Stomach smooth muscle (tissue), 2 donors: ENCODE data around the gene CHRNA4.

Experiments used
- H3K27ac ChIP-seq: one replicate; pipeline ENCODE4 v1.7.0; 2013; ENCODE audit warnings: mild to moderate bottlenecking, low read length, inconsistent platforms
- H3K27me3 ChIP-seq, 2 donors: one replicate each; pipeline ENCODE4 v1.7.0; 2013; ENCODE audit warnings: low read length in 2 of 2; ENCODE audit not compliant: insufficient read depth in 2 of 2, control insufficient read depth in 1 of 2
- H3K36me3 ChIP-seq, 2 donors: one replicate each; pipeline ENCODE4 v1.7.0; 2013; ENCODE audit warnings: low read length in 2 of 2; ENCODE audit not compliant: control insufficient read depth in 2 of 2, insufficient read depth in 2 of 2
- H3K4me1 ChIP-seq: one replicate; pipeline ENCODE4 v1.7.0; 2013; ENCODE audit warnings: low read length; ENCODE audit not compliant: control insufficient read depth, insufficient read depth
- H3K4me3 ChIP-seq, 2 donors: one replicate each; pipeline ENCODE4 v1.7.0; 2013; ENCODE audit warnings: low read length in 2 of 2
- H3K9ac ChIP-seq, 2 donors: one replicate each; pipeline ENCODE4 v1.7.0; 2013; ENCODE audit warnings: low read length in 2 of 2, mild to moderate bottlenecking in 1 of 2
- H3K9me3 ChIP-seq, 2 donors: one replicate each; pipeline ENCODE4 v1.7.0; 2013; ENCODE audit warnings: low read length in 2 of 2; ENCODE audit not compliant: control insufficient read depth in 2 of 2
- donor health status: healthy.
- donor health status: Pancreatic carcinoma.

Gene CHRNA4

GRCh38 chr20:63297796-63298572, 63.2 kb downstream of the CHRNA4 start:
- H3K4me3 ChIP-seq, result no peak overlapping the region
- H3K4me1 ChIP-seq, result no peaks in the 10 kb centered on the region
- no peak overlapping the region for H3K27ac ChIP-seq
- no peaks in the 10 kb centered on the region for H3K9me3 ChIP-seq
- H3K9ac ChIP-seq, result no peak overlapping the region
- H3K36me3 ChIP-seq, result no peaks in the 10 kb centered on the region
- H3K27me3 ChIP-seq, result peaks cover 28 to 32% of the 10 kb centered on the region in 2 donors

- no peaks in the 10 kb centered on the region for H3K4me1 ChIP-seq
- no peaks in the 10 kb centered on the region for H3K36me3 ChIP-seq
- no peak overlapping the region for H3K9ac ChIP-seq
- H3K9me3 ChIP-seq, result no peaks in the 10 kb centered on the region
- H3K27ac ChIP-seq, result no peak overlapping the region
- no peak overlapping the region for H3K4me3 ChIP-seq
- H3K27me3 ChIP-seq, result peaks cover 28 to 32% of the 10 kb centered on the region in 2 donors
These were observed 63.8 kb downstream of the CHRNA4 start for GRCh38 chr20:63297371-63297781.

GRCh38 chr20:63296531-63297299, 64.4 kb downstream of the CHRNA4 start:
- Histone ChIP-seq H3K36me3 (no peaks in the 10 kb centered on the region), H3K4me3 (no peak overlapping the region), H3K9me3 (no peaks in the 10 kb centered on the region), H3K27me3 (peaks cover 28 to 32% of the 10 kb centered on the region in 2 donors), H3K9ac (no peak overlapping the region), H3K4me1 (no peaks in the 10 kb centered on the region), H3K27ac (no peak overlapping the region)

GRCh38 chr20:63295846-63296245, 65.3 kb downstream of the CHRNA4 start:
- Histone ChIP-seq H3K27me3 (peaks cover 25 to 32% of the 10 kb centered on the region in 2 donors), H3K4me3 (no peak overlapping the region), H3K27ac (no peak overlapping the region), H3K9ac (no peak overlapping the region), H3K9me3 (no peaks in the 10 kb centered on the region), H3K36me3 (no peaks in the 10 kb centered on the region), H3K4me1 (peaks cover 6% of the 10 kb centered on the region)

GRCh38 chr20:63295422-63295821, 65.7 kb downstream of the CHRNA4 start:
- Histone ChIP-seq H3K27ac (no peak overlapping the region), H3K4me1 (peaks cover 6% of the 10 kb centered on the region), H3K9ac (no peak overlapping the region), H3K4me3 (no peak overlapping the region), H3K9me3 (no peaks in the 10 kb centered on the region), H3K36me3 (no peaks in the 10 kb centered on the region), H3K27me3 (peaks cover 25 to 32% of the 10 kb centered on the region in 2 donors)

- Histone ChIP-seq H3K4me1 (peaks cover 6% of the 10 kb centered on the region), H3K27me3 (peaks cover 25 to 32% of the 10 kb centered on the region in 2 donors), H3K27ac (no peak overlapping the region), H3K9ac (no peak overlapping the region), H3K36me3 (no peaks in the 10 kb centered on the region), H3K9me3 (no peaks in the 10 kb centered on the region), H3K4me3 (no peak overlapping the region)
These were observed 66.1 kb downstream of the CHRNA4 start for GRCh38 chr20:63295018-63295417.

- Histone ChIP-seq H3K36me3 (no peaks in the 10 kb centered on the region), H3K27me3 (peaks cover 25 to 32% of the 10 kb centered on the region in 2 donors), H3K9ac (no peak overlapping the region), H3K4me1 (peaks cover 6% of the 10 kb centered on the region), H3K9me3 (no peaks in the 10 kb centered on the region), H3K4me3 (no peak overlapping the region), H3K27ac (no peak overlapping the region)
These were observed 66.6 kb downstream of the CHRNA4 start for GRCh38 chr20:63294536-63294900.

- no peak overlapping the region for H3K4me3 ChIP-seq
- H3K9me3 ChIP-seq, result no peaks in the 10 kb centered on the region
- H3K4me1 ChIP-seq, result peaks cover 6% of the 10 kb centered on the region
- peaks cover 25 to 28% of the 10 kb centered on the region in 2 donors for H3K27me3 ChIP-seq
- H3K9ac ChIP-seq, result no peak overlapping the region
- no peak overlapping the region for H3K27ac ChIP-seq
- H3K36me3 ChIP-seq, result no peaks in the 10 kb centered on the region
These were observed 67.1 kb downstream of the CHRNA4 start for GRCh38 chr20:63293871-63294535.

- Histone ChIP-seq H3K36me3 (peaks cover under 1 to 2% of the 10 kb centered on the region in 2 donors), H3K27me3 (peaks cover 22 to 25% of the 10 kb centered on the region in 2 donors), H3K9me3 (no peaks in the 10 kb centered on the region), H3K9ac (no peak overlapping the region), H3K4me1 (peaks cover 6% of the 10 kb centered on the region), H3K4me3 (no peak overlapping the region), H3K27ac (no peak overlapping the region)
These were observed 67.7 kb downstream of the CHRNA4 start for GRCh38 chr20:63293456-63293855.
